ENCODE results near the gene CXCR6.
A peak's percentile ranks its signal among the peaks of the same experiment; 100 is the strongest.
"Not testable (repeated sequence)": the region's sequence is repeated elsewhere in the genome, so short reads cannot be mapped to it uniquely, and the experiment has no call there.

The CXCR6 gene

DNA sequence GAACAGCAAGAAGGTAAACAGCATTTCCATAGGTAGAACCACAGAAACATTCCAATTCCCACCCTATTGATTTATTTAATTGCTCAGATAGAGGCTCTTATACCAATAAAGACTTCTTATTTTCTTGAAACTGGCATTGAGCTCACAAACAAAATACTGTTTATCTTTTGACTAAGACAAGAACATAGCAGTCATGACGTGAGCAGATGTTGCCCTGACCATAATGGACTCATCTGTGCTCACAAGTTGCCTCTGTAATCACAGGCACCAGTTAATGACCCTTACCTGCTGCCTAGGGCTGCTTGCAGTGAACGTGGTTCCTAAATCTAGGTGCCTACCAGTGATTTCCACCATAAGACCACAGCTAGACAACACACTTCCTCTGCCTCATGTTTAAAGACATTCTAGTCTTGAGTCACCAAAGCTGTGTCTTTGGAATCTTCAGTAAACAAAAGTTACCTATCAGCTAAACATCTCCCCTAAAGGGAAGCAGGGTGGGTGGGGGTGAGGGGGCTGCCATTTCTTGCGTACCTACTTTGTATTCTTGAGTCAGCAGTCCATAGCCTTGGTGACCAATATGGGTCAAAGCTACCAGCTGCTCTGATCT, 50.3 kb downstream of the CXCR6 start:
- H3K9me3 ChIP-seq (ENCODE audit: control insufficient read depth in 1 of 2, low read length in 2 of 2): no peaks in the 10 kb centered on the region
- H3K27me3 ChIP-seq (ENCODE audit: low read depth, low read length): no peaks in the 10 kb centered on the region
- peak overlapping the region; percentile 26 for H3K27ac ChIP-seq (ENCODE audit: low read length)
- no peak overlapping the region for H3K4me3 ChIP-seq (ENCODE audit: low read depth in 1 of 2, low read length in 2 of 2)
- H3K36me3 ChIP-seq (ENCODE audit: control insufficient read depth in 1 of 2, insufficient read depth in 2 of 2, low read length in 2 of 2): no peaks in the 10 kb centered on the region
- peaks cover 10 to 55% of the 10 kb centered on the region in 2 donors for H3K4me1 ChIP-seq (ENCODE audit: control insufficient read depth in 1 of 2, insufficient read depth in 2 of 2, low read length in 2 of 2)

DNA sequence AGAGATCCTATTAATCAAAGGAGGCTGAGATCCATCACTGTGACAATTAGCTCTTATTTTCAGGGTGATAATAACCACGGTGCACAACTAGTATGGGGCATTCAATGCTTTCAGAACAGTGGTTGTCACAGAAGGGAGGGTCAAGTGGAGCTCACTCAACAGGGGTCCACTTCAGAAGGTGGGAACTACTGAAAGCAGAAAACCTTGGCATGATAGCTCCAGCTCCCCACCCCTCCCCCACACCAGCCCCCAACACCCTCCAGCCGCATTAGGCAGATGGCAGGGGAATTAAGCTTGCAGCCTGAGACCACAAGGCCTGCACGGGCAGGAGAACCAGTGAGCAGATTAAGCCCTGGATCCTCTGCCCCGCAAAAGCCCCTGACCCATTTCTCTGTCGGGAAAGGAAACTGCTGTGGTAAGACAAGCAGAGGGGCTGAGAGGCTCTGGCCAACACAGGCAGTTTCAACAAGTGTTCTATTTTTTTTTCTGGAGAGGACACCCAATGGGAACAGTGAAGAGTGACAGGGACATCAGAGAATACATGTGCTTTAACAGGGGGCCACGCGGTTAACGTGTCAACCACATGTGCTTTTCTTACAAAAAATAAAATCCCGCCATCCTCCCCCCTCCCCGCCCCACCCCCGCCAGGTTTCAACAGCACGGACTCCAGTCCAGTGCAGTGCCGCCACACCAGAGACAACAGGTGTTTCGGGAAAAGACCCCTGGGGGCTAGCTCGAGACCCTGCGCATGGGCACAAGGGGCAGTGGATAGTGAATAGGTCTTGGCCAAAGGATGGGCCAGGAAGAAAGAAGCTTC, 51.4 kb downstream of the CXCR6 start:
- peak overlapping the region; percentile 90 for H3K27ac ChIP-seq (ENCODE audit: low read length)
- H3K4me1 ChIP-seq (ENCODE audit: control insufficient read depth in 1 of 2, insufficient read depth in 2 of 2, low read length in 2 of 2): peaks cover under 1 to 45% of the 10 kb centered on the region in 2 donors
- no peaks in the 10 kb centered on the region for H3K27me3 ChIP-seq (ENCODE audit: low read depth, low read length)
- H3K36me3 ChIP-seq (ENCODE audit: control insufficient read depth in 1 of 2, insufficient read depth in 2 of 2, low read length in 2 of 2): no peaks in the 10 kb centered on the region
- H3K4me3 ChIP-seq (ENCODE audit: low read depth in 1 of 2, low read length in 2 of 2): peak overlapping the region; percentile 82 to 88
- H3K9me3 ChIP-seq (ENCODE audit: control insufficient read depth in 1 of 2, low read length in 2 of 2): no peaks in the 10 kb centered on the region

DNA sequence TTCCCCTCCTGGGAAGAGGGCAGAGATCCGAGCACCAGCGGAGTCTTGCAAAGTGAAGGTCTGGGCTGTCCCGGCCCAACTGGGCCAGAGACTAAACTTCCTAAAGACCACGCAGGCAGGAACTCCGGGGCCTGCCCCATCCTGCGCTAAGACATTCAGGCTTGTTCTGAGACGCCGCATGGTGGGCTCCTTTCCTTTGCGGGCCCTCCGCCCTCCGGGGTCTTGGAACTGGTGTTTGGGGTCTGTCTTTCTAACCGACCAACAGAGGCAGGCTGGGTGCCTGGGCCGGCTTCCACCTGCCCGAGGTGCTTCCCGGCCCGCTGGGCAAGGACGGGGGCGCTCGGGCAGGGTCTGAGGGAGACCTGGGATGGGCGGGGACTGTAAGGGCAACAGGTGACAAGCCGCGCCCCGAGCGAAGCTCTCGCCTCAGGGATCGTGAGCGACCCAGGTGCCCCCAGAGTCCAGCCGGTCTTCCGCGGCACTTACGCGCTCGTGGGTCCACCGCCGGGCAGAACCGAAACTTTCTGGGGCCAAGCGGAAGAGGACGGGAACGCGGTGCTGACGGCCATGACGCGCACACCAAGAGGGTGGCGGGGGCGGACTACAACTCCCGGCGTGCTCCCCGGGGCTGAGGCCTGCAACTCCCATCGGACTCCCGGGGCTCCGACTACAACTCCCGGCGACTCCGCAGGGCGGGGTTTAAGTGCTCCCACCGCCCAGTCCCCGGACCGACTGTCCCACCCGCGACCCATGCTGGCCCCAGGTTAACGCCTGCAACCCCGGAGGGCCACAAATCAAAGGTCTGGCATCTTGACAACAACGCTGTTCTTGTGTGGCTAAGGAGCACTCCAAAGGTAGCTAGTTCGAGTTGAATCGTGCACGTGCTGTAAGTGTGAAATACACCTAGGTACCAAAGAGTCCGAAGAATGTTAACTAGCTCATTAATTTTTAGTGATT, 52.2 kb downstream of the CXCR6 start, which contains the start of gene FYCO1:
TSS of gene FYCO1 (minus strand) at position 589 of the 957 bp plus-strand sequence. CDS start 10,914 bp downstream, outside the sequence.
- peak within 1 kb of the TSS; percentile 82 to 88 for H3K4me3 ChIP-seq (ENCODE audit: low read depth in 1 of 2, low read length in 2 of 2)
- H3K27ac ChIP-seq (ENCODE audit: low read length): peak within 1 kb of the TSS; percentile 90
- H3K9me3 ChIP-seq (ENCODE audit: control insufficient read depth in 1 of 2, low read length in 2 of 2): no peaks in the 10 kb centered on the region
- H3K27me3 ChIP-seq (ENCODE audit: low read depth, low read length): no peaks in the 10 kb centered on the region
- H3K36me3 ChIP-seq (ENCODE audit: control insufficient read depth in 1 of 2, insufficient read depth in 2 of 2, low read length in 2 of 2): no peaks in the 10 kb centered on the region
- H3K4me1 ChIP-seq (ENCODE audit: control insufficient read depth in 1 of 2, insufficient read depth in 2 of 2, low read length in 2 of 2): peaks cover 0 to 38% of the 10 kb centered on the region in 2 donors

DNA sequence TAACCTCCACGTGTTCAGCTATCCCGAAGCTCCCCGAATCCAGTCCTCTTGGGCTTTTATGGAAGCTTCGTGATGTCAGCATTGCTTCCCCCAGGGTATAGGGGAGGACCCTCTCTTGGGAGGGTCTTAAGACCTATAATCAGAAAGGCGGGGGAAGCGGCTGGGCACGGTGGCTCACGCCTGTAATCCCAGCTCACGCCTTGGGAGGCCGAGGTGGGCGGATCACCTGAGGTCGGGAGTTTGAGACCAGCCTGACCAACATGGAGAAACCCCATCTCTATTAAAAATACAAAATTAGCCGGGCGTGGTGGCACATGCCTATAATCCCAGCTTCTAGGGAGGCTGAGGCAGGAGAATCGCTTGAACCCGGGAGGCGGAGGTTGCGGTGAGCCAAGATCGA, 54.2 kb downstream of the CXCR6 start:
- H3K4me1 ChIP-seq (ENCODE audit: control insufficient read depth in 1 of 2, insufficient read depth in 2 of 2, low read length in 2 of 2): peaks cover 0 to 25% of the 10 kb centered on the region in 2 donors
- not testable (repeated sequence) for H3K27me3 ChIP-seq (ENCODE audit: low read depth, low read length); H3K4me3 ChIP-seq (ENCODE audit: low read depth in 1 of 2, low read length in 2 of 2); H3K36me3 ChIP-seq (ENCODE audit: control insufficient read depth in 1 of 2, insufficient read depth in 2 of 2, low read length in 2 of 2); H3K9me3 ChIP-seq (ENCODE audit: control insufficient read depth in 1 of 2, low read length in 2 of 2); H3K27ac ChIP-seq (ENCODE audit: low read length)

DNA sequence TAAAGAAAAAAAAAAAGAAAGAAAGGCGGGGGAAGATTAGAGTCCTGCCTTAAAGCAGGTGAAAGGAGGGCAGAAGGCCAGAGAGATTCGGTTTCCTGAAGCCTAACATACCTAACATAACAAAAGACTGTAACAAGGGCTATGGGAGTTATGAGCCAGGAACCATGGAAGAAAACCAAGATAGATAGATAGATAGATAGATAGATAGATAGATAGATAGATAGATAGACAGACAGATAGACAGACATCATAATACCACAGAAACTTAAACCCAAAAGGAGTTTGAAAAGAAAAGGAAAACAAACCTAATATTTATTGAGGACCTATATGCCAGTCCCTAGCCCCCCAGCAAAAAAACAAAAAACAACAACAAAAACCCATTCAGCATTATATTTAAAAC, 54.7 kb downstream of the CXCR6 start:
- Histone ChIP-seq H3K27me3 (ENCODE audit: low read depth, low read length) (no peaks in the 10 kb centered on the region), H3K4me3 (ENCODE audit: low read depth in 1 of 2, low read length in 2 of 2) (no peak overlapping the region), H3K4me1 (ENCODE audit: control insufficient read depth in 1 of 2, insufficient read depth in 2 of 2, low read length in 2 of 2) (peaks cover 0 to 20% of the 10 kb centered on the region in 2 donors), H3K36me3 (ENCODE audit: control insufficient read depth in 1 of 2, insufficient read depth in 2 of 2, low read length in 2 of 2) (no peaks in the 10 kb centered on the region), H3K27ac (ENCODE audit: low read length) (no peak overlapping the region), H3K9me3 (ENCODE audit: control insufficient read depth in 1 of 2, low read length in 2 of 2) (no peaks in the 10 kb centered on the region)
